Mucosa of stomach (tissue), 1 donor: ENCODE measurements around the gene PHETA1.
"Not testable (repeated sequence)": the region's sequence is repeated elsewhere in the genome, so short reads cannot be mapped to it uniquely, and the experiment has no call there.

Source experiments
- H3K27me3 ChIP-seq: one replicate; pipeline ENCODE4 v1.7.0; 2013; ENCODE audit warnings: mild to moderate bottlenecking, low read length; ENCODE audit not compliant: control insufficient read depth, insufficient read depth
- H3K36me3 ChIP-seq: one replicate; pipeline ENCODE4 v1.7.0; 2013; ENCODE audit warnings: low read length; ENCODE audit not compliant: control insufficient read depth, insufficient read depth
- H3K4me1 ChIP-seq: one replicate; pipeline ENCODE4 v1.7.0; 2013; ENCODE audit warnings: mild to moderate bottlenecking, low read length; ENCODE audit not compliant: control insufficient read depth, insufficient read depth
- H3K4me3 ChIP-seq: one replicate; pipeline ENCODE4 v1.7.0; 2013; ENCODE audit warnings: low read length
- H3K9ac ChIP-seq: one replicate; pipeline ENCODE4 v1.7.0; 2013; ENCODE audit warnings: mild to moderate bottlenecking, low read length, moderate library complexity
- H3K9me3 ChIP-seq: one replicate; pipeline ENCODE4 v1.7.0; 2013; ENCODE audit warnings: mild to moderate bottlenecking, low read length, moderate library complexity; ENCODE audit not compliant: control insufficient read depth
- donor health status: Pancreatic carcinoma.

Gene PHETA1

DNA sequence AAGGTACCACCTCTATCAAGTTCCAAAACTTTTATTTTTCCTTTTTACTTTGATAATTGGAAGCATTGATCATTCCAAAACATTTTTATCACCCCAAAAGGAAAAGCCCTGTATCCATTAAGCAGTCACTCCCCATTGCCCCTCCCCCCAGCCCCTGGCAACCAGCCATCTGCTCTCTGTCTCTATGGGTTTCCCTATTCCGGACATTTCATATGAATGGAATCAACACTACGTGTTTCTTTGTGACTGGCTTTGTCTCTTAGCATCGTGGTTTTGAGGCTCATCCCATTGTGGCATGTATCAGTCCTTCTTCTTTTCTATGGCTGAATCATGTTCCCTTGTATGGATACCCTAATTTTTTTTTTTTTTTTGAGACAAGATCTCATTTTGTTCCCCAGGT is 18.0 kb upstream of the PHETA1 start:
- Histone ChIP-seq H3K4me3 (no peak overlapping the region), H3K9ac (no peak overlapping the region), H3K36me3 (no peaks in the 10 kb centered on the region)

DNA sequence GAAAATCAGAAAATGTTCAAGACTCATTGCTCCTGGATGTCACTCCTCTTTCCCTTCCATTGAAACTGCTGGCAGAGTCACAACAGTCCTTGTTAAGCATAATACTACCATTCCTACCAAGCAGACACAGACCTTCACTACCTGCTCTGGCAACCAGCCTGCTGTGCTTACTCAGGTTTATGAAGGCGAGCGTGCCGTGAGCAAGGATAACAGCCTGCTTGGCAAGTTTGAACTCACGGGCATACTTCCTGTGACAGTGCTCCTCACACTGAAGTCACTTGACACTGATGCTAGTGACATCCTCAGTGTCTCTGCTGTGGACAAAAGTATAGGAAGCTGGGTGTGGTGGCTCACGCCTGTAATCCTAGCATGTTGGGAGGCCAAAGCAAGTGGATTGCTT is 15.7 kb upstream of the PHETA1 start:
- Histone ChIP-seq H3K9me3 (no peaks in the 10 kb centered on the region), H3K36me3 (no peaks in the 10 kb centered on the region), H3K4me1 (no peaks in the 10 kb centered on the region), H3K4me3 (no peak overlapping the region), H3K9ac (no peak overlapping the region), H3K27me3 (no peaks in the 10 kb centered on the region)

More for the DNA sequence above, 18.0 kb upstream of the PHETA1 start:
- H3K4me1 ChIP-seq: no peaks in the 10 kb centered on the region
- H3K9me3 ChIP-seq: no peaks in the 10 kb centered on the region
- no peaks in the 10 kb centered on the region for H3K27me3 ChIP-seq

DNA sequence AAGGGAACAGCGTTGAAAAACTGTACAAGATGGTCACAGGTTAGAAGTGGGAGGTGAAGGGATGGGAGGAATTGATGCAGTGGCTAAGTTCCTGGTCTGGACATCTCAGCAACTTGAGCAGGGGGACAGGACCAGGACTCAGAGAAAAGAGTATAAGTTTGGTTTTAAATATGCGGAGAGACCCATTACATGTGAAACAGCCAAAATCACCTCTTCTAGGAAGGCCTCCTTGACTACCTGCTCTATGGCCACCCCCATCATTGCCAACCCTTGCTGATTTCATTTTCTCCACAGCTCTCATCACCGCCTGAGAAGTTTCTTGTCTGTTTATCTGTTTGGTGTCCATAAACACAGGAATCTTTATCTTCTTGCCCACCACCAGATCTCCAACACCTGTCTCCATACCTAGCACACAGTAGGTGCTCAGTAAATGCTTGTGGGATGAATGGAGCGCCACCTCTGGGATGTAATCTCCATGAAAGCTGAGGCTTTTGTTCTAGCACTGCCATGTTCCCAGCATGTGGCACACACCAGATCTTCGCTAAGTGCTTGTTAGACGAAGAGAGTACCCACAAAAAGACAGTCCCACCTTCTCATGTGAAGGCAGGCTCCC is 11.2 kb upstream of the PHETA1 start:
- no peaks in the 10 kb centered on the region for H3K4me1 ChIP-seq
- H3K9ac ChIP-seq: no peak overlapping the region
- H3K9me3 ChIP-seq: no peaks in the 10 kb centered on the region
- H3K4me3 ChIP-seq: no peak overlapping the region
- no peaks in the 10 kb centered on the region for H3K27me3 ChIP-seq
- no peaks in the 10 kb centered on the region for H3K36me3 ChIP-seq

DNA sequence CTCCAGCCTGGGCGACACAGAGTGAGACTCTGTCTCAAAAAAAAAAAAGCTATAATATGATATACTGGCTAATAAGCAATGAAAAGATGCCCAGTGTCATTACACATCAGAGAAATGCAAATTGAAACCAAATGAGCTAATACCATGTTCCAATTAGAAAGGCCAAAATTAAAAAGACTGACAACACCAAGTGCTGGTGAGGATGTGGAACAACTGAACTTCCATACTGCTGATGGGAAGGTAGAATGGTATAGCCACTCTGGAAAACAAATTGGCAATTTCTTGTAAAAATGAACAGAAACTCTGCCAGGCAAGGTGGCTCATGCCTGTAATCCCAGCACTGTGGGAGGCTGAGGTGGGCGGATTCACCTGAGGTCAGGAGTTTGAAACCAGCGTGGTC is 8.5 kb upstream of the PHETA1 start:
- H3K9me3 ChIP-seq: no peaks in the 10 kb centered on the region
- H3K4me1 ChIP-seq: no peaks in the 10 kb centered on the region
- H3K4me3 ChIP-seq: no peak overlapping the region
- no peaks in the 10 kb centered on the region for H3K27me3 ChIP-seq
- no peaks in the 10 kb centered on the region for H3K36me3 ChIP-seq
- no peak overlapping the region for H3K9ac ChIP-seq

DNA sequence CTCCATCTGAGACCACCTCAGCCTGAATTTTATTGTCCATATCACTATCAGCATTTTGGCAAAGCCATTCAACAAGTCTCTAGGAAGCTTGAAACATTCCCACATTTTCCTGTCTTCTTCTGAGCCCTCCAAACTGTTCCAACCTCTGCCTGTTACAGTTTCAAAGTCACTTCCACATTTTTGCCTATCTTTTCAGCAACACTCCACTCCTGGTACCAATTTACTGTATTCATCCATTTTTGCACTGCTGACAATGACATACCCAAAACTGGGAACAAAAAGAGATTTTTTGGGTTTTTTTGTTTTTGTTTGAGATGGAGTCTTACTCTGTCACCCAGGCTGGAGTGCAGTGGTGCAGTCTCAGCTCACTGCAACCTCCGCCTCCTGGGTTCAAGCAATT is 4.3 kb upstream of the PHETA1 start:
- H3K4me1 ChIP-seq, H3K9me3 ChIP-seq, H3K27me3 ChIP-seq, H3K9ac ChIP-seq, H3K36me3 ChIP-seq, H3K4me3 ChIP-seq: not testable (repeated sequence)

DNA sequence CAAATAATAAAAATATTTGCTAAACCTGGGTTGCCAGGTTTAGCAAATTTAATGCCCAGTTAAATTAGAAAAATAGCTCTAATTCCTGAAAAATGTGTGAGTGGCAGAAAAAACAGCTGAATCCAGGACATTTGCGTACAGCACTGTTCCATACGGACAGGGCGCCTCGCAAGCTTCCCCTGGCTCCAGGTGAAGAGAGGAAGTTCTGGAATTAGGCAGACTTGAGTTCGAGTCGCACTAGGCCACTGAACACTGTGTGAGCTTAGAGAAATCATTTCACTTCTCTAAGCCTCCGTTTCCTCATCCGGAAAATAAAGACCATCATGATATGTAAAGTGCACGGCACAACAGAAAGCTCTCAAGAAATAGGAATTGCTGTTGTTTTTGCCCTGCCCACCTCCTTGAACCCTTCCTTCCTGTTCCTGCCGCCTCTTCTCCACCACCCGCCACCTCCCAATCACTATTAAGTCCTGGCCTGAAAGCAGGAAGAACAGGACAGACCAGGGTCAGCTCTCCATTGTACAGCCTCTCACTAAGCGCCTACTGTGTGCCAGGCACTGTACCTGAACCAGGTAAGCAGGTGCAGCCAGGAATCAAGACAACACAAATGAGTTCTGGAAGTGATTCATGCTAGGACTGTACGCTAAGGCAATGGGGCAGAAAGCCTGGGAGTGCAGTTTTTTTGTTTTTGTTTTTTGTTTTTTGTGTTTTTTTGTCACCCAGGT is 763 bp upstream of the PHETA1 start:
- Histone ChIP-seq H3K27me3 (no peaks in the 10 kb centered on the region), H3K4me1 (peaks cover 30% of the 10 kb centered on the region), H3K9ac (peak overlapping the region; percentile 73), H3K4me3 (peak overlapping the region; percentile 62), H3K36me3 (no peaks in the 10 kb centered on the region), H3K9me3 (no peaks in the 10 kb centered on the region)

DNA sequence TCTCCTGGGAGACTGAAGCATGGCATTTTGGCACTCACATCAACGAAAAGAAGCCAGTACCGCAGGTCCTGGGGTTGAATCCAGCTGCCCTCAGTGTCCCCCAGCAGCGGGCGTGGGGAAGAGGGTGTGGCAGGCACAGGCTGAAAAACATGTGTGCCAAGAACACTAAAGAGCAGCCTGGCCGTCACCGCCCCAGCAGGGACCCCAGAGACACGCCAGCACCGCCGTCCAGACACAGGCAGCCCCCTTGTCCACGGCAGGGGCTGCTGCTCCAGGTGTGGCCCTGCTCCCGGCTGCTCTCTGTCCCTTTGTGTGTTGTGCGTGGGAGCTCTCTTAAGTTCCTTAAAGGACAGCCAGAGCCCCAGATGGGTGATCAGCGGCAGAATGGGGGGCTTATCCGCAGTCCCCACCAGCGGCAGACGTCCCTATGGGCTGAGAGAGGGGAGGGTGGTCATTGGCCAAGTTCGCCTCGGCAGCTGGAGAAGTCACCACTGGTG is 556 bp downstream of the PHETA1 start:
- peaks cover 34% of the 10 kb centered on the region for H3K4me1 ChIP-seq
- peak overlapping the region; percentile 63 for H3K4me3 ChIP-seq
- H3K9ac ChIP-seq: peak overlapping the region; percentile 86
- no peaks in the 10 kb centered on the region for H3K9me3 ChIP-seq
- H3K27me3 ChIP-seq: no peaks in the 10 kb centered on the region
- no peaks in the 10 kb centered on the region for H3K36me3 ChIP-seq

DNA sequence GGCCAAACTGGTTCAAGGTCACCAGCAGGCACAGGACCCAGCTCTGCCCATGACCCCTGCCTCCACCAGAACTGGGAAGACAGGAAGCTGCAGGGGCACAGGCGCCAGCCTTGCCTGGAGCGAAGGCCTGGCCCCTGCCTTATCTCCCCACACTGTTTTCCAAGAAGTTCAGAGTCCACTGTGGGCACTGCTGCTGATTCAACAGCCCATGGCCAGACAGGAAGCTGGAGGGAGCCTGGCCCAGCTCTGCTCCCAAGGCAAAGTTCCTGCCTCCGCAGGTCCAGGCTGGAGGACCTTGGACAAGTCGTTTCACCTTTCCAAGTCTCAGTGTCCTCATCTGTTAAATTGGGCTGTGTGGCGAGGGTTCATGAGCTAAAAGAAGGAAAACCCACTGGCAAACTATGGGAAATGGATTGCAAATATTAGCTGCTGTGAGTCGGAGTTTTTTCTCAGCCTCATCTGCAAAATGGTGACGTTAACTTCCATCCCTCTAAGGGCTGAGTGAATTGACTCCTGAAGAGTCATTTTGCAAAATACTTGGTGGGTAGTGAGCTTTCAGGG is 1.2 kb downstream of the PHETA1 start:
- peak overlapping the region; percentile 86 for H3K9ac ChIP-seq
- H3K4me1 ChIP-seq: peaks cover 34% of the 10 kb centered on the region
- H3K36me3 ChIP-seq: no peaks in the 10 kb centered on the region
- peak overlapping the region; percentile 63 for H3K4me3 ChIP-seq
- no peaks in the 10 kb centered on the region for H3K9me3 ChIP-seq
- no peaks in the 10 kb centered on the region for H3K27me3 ChIP-seq

DNA sequence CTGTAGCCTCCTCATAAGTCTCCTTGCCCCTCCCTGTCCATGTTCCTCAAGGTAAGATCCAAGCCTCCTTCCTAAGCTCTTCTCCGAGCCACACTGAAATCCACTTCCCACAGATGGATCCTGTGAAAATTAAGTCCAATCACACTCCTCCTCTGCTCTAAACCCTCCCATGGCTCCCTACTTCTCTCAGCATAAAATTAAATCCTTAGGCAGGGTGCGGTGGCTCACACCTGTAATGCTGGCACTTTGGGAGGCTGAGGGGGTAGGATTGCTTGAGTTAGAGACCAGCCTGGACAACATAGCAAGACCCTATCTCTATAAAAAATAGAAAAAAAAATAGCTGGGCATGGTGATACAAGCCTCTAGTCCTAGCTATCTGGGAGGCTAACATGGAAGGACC is 2.3 kb downstream of the PHETA1 start:
- Histone ChIP-seq H3K4me1 (peaks cover 44% of the 10 kb centered on the region), H3K9me3 (no peaks in the 10 kb centered on the region), H3K36me3 (no peaks in the 10 kb centered on the region), H3K27me3 (no peaks in the 10 kb centered on the region), H3K4me3 (no peak overlapping the region), H3K9ac (peak overlapping the region; percentile 86)

DNA sequence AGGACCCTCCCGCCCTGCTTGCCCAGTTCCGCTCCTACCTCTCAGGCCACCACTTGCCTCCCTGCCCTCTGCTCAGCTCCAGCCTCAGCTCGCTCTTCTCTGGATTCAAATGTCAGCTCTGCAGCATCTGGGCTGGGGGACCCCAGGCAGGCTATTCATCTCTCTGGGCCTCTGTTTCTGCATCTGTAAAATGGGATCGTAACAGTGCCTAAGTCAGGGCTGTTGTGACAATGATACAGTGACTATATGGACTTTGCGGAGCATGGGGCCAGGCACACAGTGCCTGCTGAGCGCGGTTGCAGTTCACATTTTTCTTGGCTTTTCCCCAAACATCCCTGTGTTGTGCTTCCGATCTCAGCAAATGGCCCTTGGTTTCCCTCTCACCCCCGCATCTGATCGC is 2.8 kb downstream of the PHETA1 start:
- peaks cover 48% of the 10 kb centered on the region for H3K4me1 ChIP-seq
- no peaks in the 10 kb centered on the region for H3K36me3 ChIP-seq
- no peak overlapping the region for H3K9ac ChIP-seq
- no peaks in the 10 kb centered on the region for H3K27me3 ChIP-seq
- H3K4me3 ChIP-seq: no peak overlapping the region
- H3K9me3 ChIP-seq: no peaks in the 10 kb centered on the region

DNA sequence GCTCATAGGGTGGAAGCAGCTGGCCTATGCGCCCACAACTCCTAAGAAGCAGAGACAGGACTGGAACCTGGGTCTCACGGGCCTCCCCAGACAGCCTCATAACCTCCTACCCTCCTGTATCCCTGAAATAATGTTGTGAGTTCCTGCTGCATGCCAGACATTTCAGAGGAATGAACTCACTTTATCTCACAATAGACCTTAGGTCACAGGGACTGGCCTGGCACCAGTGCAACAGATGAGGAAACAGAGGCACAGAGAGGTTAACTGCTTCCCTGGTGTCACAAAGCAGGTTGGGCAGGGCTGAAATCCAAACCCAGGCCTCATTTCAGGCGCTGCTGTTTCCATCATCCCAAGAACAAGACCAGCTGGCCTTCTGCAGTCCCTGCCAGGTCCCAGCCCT is 5.3 kb downstream of the PHETA1 start:
- Histone ChIP-seq H3K4me1 (peaks cover 43% of the 10 kb centered on the region), H3K9me3 (no peaks in the 10 kb centered on the region), H3K4me3 (no peak overlapping the region), H3K9ac (no peak overlapping the region), H3K36me3 (no peaks in the 10 kb centered on the region), H3K27me3 (no peaks in the 10 kb centered on the region)

DNA sequence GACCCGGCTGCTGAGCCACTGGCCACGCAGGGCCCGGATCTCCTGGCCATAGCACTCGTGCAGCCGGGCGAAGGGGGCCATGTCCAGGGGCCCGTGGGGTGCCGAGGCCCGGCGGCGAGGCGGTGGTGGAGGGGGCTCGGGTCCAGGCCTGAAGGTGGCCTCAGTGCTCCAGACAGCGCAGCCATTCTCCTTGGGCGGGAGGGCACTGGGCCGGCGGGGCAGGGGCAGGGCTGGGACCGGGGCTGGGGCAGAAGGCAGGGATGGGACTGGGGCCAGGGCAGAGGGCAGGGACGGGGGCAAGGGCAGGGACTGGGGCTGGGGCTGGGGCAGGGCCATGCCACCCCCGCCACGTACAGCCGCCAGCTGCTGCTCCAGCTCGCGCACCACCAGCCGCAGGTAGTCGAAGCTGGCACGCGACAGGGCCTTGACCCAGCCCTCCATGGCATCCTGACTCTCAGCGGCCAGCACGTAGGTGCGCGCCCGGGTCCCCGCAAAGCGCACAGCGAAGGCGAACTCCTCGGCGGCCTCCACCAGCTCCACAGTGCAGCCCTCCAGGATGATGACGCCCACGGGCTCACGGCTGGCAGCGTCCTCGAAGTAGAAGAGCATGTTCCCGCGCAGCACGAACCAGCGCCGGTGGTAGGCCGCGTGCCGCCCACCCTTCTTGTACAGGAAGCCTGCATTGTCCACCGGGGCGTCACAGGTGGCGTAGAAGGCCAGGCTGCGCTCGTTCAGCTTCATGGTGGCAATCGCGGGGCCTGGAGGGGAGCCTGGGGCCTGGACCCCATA is 6.0 kb downstream of the PHETA1 start:
- H3K4me3 ChIP-seq: no peak overlapping the region
- peaks cover 43% of the 10 kb centered on the region for H3K4me1 ChIP-seq
- no peaks in the 10 kb centered on the region for H3K9me3 ChIP-seq
- no peak overlapping the region for H3K9ac ChIP-seq
- H3K36me3 ChIP-seq: no peaks in the 10 kb centered on the region
- H3K27me3 ChIP-seq: no peaks in the 10 kb centered on the region
